HG03378 (cell line): ENCODE results near the gene KIF27.
A peak's percentile ranks its signal among the peaks of the same experiment; 100 is the strongest.
"Not testable (repeated sequence)": the region's sequence is repeated elsewhere in the genome, so short reads cannot be mapped to it uniquely, and the experiment has no call there.

Experiments used
- ATAC-seq: cut with Tn5 transposase; IDR thresholded peaks from one replicate; pipeline ENCODE4 v1.9.1; 2021; ENCODE audit warnings: mild to moderate bottlenecking, moderate library complexity; ENCODE audit not compliant: unreplicated experiment

Gene KIF27

DNA sequence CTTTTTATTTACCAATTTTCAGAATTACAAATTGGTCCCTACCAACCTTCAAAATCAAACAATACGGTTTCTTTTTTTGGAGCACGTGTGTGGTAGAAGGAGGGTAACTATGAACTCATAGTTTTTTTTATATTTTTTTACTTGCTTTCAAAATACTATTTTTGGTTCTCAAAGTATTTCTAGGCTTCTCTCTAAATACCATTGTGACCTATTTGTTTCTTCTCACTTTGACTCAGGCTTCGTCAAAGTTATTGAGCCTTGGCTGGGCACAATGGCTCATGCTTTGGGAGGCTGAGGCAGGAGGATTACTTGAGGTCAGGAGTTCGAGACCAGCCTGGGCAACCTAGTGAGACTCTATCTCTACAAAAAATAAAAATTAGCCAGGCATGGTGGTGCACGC, 11.6 kb upstream of the KIF27 start:
- no peak for ATAC-seq

DNA sequence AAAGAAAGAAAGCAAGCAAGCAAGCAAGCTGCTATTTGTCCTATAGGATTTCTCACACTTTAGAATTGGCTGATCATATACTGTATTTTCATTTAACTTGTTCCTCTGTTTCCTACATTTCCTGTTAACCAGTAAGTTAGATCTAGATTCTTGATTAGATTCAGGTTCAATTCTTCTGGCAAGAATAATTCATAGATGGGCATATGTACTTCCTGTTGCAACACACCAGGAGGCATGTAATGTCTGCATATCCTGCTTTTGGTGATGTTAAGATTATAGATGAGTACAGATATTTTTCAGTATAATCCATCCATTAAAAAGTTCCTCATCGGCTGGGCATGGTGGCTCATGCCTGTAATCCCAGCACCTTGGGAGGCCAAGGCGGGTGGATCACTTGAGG, 10.8 kb upstream of the KIF27 start:
- no peak for ATAC-seq

GRCh38 chr9:83930881-83931280, 9.6 kb upstream of the KIF27 start:
- no peak for ATAC-seq

DNA sequence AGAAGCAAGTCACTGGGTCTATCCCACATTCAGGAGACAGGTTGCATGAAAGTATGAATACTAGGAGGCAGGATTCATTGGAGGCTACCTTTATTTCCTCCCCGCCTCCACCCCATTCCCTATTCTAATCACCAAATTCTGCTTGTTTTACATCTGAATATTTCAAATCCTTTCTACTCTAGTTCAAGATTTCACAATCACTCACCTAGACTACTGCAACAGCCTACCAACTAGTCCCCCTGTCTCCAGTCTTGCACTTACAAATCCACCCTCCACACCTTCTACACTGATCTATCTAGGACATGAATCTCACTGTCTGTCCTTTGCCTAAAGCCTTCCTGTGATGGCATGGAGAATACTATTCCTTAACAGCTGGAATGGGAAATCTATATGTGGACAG, 6.4 kb upstream of the KIF27 start:
- no peak for ATAC-seq

GRCh38 chr9:83920469-83920926, 734 bp downstream of the KIF27 start:
- peak; percentile 28 for ATAC-seq

- ATAC-seq = no peak
Measured at GRCh38 chr9:83919111-83919510, 2.1 kb downstream of the KIF27 start.

- ATAC-seq = peak; percentile 92
Measured at GRCh38 chr9:83912194-83912593, 9.0 kb downstream of the KIF27 start.

GRCh38 chr9:83906144-83906543, 15.1 kb downstream of the KIF27 start:
- no peak for ATAC-seq

- not testable (repeated sequence) for ATAC-seq
Measured at GRCh38 chr9:83900615-83901014, 20.6 kb downstream of the KIF27 start.

DNA sequence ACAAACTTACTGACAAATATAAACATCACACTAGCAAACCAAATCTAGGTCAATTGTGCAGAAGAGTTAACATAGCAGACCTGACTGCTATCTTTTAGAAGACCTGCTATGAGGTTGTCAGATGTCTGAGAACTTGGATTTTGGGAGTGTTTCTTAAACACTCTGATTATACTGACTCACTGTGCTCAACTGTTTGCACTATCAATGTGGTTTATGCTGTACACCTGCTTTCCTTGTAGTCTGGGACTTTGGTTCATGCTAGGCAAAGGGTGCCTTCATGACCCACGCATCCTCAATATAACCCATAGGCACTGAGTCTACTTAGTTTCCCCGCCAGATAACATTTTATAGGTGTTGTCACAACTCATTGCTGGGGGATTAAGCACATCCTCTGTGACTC, 26.9 kb downstream of the KIF27 start:
- ATAC-seq = not testable (repeated sequence)

GRCh38 chr9:83886498-83886897, 34.7 kb downstream of the KIF27 start:
- not testable (repeated sequence) for ATAC-seq

- not testable (repeated sequence) for ATAC-seq
Measured at GRCh38 chr9:83885559-83886240, 35.5 kb downstream of the KIF27 start.

DNA sequence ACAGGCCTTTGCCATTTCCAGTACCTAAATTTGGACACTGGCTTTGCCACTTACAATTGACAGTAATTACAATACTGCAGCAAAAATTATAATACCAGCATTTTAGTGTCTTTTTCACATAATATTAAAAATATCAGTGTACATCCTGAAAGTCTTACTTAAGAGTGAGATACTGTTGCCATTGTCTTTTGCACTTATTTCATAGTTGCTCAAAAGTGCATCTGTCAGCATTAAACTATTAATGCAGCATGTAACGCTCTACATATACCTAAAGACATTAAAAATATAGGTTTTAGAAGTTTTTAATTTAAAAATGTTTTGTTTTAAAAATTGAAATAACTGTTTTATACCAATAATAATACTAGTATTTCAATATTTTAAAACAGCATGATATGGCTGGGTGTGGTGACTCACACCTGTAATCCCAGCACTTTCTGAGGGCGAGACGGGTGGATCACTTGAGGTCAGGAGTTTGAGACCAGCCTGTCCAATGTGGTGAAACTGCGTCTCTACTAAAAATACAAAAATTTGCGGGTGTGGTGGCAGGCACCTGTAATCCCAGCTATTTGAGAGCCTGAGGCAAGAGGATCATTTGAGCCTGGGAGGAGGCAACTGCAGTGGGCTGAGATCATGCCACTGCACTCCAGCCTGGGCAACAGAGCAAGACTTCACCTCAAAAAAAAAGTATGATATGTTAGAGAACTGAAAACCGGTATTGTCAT, 39.4 kb downstream of the KIF27 start:
- ATAC-seq = not testable (repeated sequence)

GRCh38 chr9:83875559-83875958, 45.7 kb downstream of the KIF27 start:
- ATAC-seq = not testable (repeated sequence)

DNA sequence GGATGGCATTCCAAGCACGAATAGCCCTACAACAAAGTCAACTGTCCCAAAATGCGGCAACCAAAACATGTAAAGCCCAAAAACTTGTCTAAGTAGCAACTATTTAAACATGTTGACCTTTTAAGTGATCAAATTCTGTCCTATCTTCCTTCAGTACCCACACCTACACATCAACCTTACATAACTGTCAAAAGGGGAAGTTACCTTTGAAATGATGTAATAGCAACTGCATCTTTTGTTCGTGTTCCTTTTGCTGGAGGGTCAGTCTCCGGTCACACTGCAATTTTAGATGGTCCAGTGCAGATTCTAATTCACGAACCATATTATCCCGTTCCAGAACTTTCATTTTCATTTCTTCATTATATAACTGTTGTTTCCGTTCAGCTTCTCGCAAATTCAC, 71.3 kb downstream of the KIF27 start:
- ATAC-seq = peak; percentile 83

DNA sequence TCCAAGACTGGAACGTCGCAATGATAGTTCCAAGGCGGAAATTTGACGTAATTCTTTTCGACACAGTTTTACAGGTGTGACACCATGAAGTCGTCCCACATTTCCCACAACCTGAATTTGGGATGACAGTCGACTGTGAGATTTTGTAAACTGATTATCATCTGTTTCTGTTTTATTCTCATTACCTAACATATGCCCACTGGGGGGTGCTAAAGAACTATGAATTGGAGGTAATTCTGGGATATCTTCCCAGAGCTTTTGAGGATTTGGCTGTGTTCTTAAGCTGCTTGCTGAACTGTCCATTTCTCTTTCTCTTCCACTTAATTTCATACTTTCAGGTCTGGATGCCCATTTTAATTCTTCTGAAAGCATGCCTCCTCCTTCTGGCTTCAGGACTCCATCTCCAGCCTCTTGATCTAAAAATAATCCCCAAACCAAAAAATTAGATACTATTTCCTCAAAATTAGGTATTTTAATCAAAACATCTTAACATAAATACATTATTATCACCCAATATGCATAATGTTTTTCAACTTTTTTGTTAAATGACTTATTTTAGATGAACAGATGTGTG, 84.1 kb downstream of the KIF27 start:
- ATAC-seq = not testable (repeated sequence)

DNA sequence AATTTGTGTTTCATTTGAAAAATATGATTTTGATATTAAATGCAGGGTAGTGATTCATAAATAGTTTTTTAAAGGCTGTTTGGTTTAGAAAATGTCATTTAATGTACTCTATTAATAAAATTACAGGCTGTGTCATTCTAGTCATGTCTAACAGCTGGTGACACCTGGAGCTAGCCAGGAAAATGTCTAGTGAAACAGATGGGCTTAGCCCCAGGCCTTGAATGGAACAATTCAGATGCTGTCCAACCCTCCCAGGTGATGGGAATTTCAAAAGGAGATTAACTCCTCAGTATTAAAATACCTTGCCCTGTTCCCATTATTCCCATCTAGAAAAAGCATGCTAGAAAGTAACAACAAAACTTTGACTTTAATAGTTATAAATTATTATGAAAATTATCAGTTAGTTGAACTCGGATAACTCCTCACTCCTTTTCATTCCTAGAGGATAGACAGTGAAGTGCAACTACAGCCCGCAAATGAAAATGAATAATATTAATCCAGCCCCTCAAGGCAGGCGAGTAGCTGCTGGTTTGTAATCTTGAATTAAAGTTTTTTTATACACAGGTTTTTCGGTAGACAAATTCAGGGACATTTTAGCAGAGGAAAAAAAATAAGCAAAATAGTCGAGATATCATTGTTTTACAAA, 90.7 kb downstream of the KIF27 start:
- ATAC-seq = not testable (repeated sequence)

DNA sequence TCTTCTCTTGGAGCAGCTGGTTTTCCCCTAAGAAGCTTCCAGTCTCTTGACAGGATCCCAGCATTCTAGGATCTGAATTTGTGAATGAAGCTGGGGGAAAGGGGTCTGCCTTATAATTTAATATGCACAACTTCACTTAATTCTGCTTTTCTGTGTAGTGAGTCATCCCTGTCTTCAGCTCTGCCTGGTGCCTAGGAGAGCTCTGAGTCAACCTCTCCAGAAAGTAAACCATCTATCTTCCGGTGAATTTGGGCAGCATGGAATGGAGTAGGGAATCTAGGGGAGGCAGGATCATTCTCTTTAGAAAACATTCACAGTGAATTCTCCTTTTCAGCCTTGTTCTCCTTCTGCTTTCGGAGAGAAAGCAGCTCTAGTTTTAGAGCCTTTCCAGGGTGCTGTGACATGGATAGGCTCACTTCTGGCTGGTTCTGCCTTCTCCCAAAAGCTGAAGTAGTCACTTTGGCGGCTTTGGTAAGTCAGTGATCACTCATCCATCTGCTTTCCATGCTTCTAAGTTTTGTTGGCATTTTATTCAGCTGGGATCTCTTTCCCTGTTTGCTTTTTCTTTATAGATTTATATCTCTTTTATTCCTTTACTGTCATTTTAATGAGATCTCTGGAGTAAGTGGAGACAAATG, 96.1 kb downstream of the KIF27 start:
- ATAC-seq = not testable (repeated sequence)

- peak; percentile 68 for ATAC-seq
Measured at GRCh38 chr9:83817356-83818278, 103.6 kb downstream of the KIF27 start, which contains the start of gene GKAP1. Gene GKAP1, minus strand, starts transcription at chr9:83817769. Its CDS starts 11,252 bp downstream, at chr9:83806517.

DNA sequence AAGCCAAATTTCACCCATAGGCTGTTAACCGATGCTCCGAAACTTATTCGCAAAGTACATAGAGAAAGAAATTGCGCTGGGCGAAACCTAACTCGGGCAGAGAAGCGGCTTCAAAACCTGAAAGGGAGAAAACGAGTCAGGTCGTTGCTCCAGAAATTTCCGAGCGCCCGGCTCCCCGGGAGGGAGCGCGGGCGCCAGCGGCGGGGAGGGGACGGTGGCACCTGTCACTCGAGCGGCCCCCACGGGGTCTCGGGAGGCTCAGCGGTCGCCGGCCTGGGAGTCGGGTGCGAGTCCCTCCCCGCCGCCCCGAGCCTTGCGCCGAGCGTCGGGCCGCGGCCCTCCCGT, 104.2 kb downstream of the KIF27 start:
- ATAC-seq = not testable (repeated sequence)
